DMS79 treated with DMSO at 0.1 percent for 48 hours (cell line): ENCODE data around the gene NLN.

Experiments used
- DNase-seq: peaks from one replicate; lab custom pipeline; 2025; lab: John Stamatoyannopoulos, UW

NLN gene

DNA sequence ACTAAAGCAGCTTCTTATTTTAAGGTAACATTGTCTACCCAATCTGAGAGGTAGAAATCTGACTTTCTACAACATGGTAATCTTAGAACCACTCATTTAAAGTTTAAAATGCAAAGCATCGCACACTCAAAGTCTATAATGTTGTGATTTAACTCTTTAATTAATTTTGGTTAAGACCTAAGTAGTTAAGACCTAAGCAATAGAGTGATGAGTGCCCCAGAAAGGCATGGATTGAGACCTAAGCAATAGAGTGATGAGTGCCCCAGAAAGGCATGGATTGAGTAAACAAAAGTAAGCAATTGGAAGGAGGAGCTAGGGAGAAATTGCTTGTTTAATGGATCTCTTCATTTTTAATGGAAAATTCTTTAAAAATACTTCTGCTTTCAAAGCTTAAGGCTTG is 86.8 kb downstream of the NLN start:
- no peak for DNase-seq

- no peak for DNase-seq
These were observed 88.0 kb downstream of the NLN start for GRCh38 chr5:65809817-65810531.

- DNase-seq, result no peak
These were observed 89.0 kb downstream of the NLN start for GRCh38 chr5:65811004-65811403.

GRCh38 chr5:65811885-65812284 is 89.9 kb downstream of the NLN start:
- no peak for DNase-seq

DNA sequence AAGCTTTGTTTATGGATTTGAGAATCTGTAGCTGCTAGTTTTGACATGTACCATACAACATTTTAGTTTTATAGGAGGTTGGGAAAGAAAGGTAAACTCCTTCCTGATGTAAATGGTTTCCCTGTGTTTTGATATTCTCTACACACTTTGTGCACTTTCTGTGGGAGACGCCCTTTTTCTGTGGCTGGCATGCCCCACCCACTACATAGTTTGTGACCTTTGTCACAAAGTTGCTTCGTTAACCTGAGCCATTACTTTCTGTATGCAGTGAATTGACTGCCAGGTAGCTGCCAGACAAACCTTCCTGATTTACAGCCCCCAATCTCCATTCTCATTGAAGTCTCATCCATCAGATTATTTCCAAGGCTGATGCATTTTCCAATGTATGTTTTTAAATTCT is 90.6 kb downstream of the NLN start:
- DNase-seq, result no peak

DNA sequence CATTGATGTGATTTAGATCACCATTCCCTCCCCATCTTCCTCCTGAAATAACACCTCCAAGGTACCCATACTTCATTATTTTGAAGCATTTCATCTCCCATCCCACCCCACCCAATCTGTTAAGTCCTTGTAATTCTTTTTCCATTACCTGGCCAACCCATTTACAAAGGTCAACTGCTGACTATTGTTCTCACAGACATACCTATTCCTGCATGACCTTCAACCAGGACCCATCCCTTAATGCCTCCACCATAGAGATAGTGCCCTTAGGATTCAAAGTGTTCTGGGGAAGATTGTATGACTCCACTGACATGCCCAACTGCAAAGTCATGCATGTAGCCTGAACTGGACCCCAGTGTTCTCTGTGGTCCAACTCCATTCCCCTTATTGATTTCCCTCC is 91.2 kb downstream of the NLN start:
- no peak for DNase-seq

DNA sequence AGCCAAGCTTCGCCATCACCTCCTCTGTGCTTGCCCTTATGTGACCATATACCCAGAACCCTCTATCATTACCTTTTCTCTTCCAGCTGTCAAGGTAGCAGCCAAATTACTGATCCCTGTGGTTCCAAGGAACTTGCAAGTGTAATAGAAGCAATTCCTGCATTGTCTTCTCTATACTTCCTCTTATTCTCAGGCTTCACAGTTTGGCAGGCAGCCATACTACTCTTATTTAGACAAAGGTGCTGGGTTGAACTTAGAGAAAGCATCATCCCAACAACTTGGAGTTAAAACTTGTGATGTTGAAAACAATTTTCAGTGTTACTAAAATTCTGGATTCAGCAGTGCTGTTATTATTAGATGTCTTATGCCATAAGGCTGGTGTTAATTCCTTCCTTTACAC is 93.2 kb downstream of the NLN start:
- no peak for DNase-seq

GRCh38 chr5:65816729-65817128 is 94.7 kb downstream of the NLN start:
- DNase-seq, result no peak

GRCh38 chr5:65817931-65818330 is 95.9 kb downstream of the NLN start:
- DNase-seq, result no peak

GRCh38 chr5:65818592-65818991 is 96.6 kb downstream of the NLN start:
- no peak for DNase-seq

- no peak for DNase-seq
These were observed 97.4 kb downstream of the NLN start for GRCh38 chr5:65819215-65819904.

- no peak for DNase-seq
These were observed 97.9 kb downstream of the NLN start for GRCh38 chr5:65819905-65820240.

DNA sequence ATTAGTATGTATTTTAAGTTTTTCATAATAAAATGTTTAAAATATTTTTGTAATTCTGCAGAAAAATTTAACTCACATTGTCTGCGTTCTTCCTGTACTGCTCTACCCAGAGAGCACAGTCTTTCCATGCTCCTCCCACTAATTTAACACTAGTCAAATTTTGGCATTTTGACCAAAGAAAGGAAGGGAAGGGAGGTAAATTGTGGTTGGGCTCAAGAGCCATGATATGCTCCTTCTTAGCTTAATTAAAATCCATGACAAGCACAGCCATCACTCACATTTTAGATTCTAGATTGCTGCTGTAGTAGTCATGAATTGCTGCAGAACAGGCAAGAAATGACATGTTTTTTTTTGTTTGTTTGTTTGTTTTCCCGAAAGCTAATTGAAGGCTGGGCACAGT is 98.4 kb downstream of the NLN start:
- no peak for DNase-seq

GRCh38 chr5:65821966-65822365 is 100.0 kb downstream of the NLN start:
- DNase-seq, result no peak

GRCh38 chr5:65822710-65823109 is 100.7 kb downstream of the NLN start:
- no peak for DNase-seq

- DNase-seq, result no peak
These were observed 101.2 kb downstream of the NLN start for GRCh38 chr5:65823204-65823603.

DNA sequence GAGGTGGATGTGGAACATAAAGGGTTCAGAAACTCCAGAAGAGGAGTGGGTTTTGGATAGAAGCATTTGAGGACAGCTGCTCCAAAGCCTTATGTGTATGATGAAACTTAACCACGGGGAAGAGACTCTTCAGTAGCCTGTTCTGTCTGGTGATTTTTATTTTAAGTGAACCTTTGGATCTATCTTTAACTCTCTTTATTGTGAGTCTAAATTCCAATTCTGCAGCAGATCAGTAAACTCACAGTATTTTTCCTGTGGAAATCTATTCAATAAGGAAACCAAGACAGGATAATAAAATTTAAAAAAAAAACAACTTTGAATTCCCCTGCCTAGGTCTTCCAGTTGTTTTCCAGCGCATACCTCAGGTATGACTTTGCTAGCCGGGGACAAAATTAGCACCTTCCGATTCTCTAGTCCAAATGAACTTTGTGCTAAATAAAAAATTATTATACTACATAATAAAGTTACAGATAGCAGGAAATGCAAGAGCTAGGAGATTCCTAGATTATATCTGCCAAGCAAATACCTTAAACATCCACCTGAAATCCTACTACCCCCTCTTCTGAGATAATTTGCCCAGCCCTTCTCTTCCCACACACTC is 101.9 kb downstream of the NLN start:
- no peak for DNase-seq

DNA sequence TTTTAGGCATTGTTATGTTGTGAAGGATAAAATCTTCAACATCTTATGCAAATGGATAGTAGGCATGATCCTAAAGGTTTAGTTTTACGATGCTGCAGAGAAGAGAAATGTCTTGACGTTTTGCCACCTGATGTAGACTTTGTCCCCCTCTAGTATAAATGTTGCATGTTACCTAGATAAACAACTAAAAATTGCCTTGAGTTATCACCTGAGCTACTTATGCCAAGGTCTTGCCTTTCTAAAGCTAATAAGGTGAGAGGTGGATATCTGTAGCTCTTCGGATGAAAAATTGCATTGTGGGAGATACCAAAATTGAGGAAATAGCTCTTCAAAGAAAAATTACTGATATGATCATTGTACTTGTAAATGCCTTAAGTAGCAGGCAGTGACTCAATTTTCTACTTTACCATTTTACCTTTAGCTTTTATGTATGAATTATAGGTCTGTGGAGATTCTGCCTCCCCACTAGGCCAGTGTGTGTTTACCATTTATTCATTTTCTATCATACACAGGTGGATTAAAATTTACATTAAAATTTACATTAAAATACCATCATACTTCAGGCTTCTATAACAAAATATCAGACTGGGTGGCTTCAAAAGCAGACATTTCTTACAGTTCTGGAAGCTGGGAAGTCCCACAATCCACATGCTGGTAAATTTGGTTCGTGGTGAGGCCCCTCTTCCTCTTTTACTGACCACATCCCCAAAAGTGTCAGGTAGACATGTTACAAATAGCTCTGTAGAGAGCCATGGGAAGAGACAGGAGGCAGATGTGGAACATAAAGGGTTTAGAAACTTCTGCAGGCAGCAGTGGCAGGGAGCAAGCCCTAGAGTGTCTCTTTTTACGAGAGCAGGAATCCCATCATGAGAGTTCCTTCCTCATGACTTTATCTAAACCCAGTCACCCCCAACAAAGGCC is 103.7 kb downstream of the NLN start:
- no peak for DNase-seq

DNA sequence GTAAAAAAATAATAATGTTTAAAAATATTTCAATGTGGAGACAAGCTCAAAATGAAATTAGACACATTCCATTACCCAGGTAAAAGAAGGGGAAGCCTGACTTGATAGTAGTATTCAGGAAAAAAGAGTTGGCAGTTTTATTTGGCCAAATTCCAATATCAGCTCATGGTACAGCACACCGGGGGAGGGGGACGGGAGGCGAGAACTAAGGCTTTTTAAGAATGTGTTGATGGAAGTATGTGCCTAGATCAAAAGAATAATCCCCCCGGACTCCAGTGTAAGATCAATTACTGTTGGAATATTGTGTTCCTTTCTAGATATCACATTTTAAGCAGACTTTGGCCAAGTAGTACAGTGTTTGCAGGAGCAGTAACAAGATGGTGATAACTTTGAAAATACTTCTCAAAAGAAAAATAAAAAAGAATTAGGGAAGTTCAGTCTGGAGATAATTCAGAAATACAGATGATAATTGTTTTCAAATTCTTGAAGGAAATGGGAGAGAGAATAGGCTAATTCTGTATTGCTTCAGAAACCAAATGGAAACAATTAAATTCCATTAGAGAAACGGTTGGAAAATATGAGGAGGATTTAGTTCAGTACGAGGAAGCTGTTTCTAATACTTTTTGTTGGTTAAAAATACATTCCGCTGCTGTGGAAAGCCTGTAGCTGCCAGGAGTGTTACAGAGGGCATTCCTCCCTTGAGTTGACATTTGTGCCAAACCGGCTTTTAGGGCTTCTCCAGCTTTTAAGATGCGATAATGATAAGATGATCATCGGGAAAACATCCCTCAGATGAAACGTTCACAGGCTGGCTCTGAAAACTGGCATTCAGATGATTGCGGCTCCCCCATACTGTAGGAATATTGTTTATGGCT is 106.3 kb downstream of the NLN start:
- no peak for DNase-seq

GRCh38 chr5:65830856-65831255 is 108.9 kb downstream of the NLN start:
- no peak for DNase-seq

GRCh38 chr5:65831276-65831675 is 109.3 kb downstream of the NLN start:
- no peak for DNase-seq

DNA sequence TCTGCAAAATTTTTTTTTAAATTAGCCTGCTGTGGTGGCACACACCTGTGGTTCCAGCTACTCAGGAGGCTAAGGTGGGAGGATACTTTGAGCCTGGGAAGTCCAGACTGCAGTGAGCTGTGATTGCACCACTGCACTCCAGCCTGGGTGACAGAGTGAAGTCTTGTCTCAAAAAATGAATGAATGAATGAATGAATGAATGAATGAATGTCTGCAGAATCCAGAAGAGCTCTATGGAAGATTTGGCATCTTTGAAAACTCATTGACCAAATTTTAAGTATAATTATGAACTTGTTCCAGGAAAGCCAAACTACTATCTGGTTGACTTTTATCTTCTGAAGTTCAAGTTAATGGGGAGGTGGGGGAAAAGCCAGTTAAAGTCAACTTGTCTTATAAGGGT is 110.1 kb downstream of the NLN start:
- no peak for DNase-seq
